Activated CD4-positive, alpha-beta T cell treated with anti-CD3 and anti-CD28 coated beads for 36 hours (primary cell): Measurements from ENCODE around the gene ARHGEF17. TPM values are rescaled to one million over a fixed set of nuclear protein-coding genes. Genes with fewer than 3 reads are reported as not detected.
A peak's percentile ranks its signal among the peaks of the same experiment; 100 is the strongest.

Source experiments
- ATAC-seq: fragments of 200-7000 bp; cut with Tn5 transposase; one replicate; pipeline ENCODE4 v1.10.0; 2021; ENCODE audit warnings: mild to moderate bottlenecking, moderate library complexity
- CTCF ChIA-PET: fragments of 350-600 bp; sonication (Branson Sonifier 250); formaldehyde crosslinking; loops from one replicate; lab custom pipeline; 2021; ENCODE audit warnings: antibody characterized with exemption; lab: Charles Lee
- POLR2A ChIA-PET: fragments of 350-600 bp; sonication (Branson Sonifier 250); formaldehyde crosslinking; loops from one replicate; lab custom pipeline; 2021; ENCODE audit warnings: antibody characterized with exemption, inconsistent platforms; lab: Charles Lee
- DNase-seq: peaks from one replicate; pipeline ENCODE4 v3.0.0-alpha.2; 2020
- H3K27ac Mint-ChIP-seq: one replicate; pipeline ENCODE4 v1.8.0; 2021; ENCODE audit warnings: mixed read lengths
- H3K27me3 Mint-ChIP-seq: one replicate; pipeline ENCODE4 v1.8.0; 2021; ENCODE audit warnings: mixed read lengths
- H3K36me3 Mint-ChIP-seq: one replicate; pipeline ENCODE4 v1.8.0; 2021; ENCODE audit warnings: low read depth, mixed read lengths
- H3K4me1 Mint-ChIP-seq: one replicate; pipeline ENCODE4 v1.8.0; 2021; ENCODE audit warnings: mixed read lengths
- H3K4me3 Mint-ChIP-seq: one replicate; pipeline ENCODE4 v1.8.0; 2021; ENCODE audit warnings: mild to moderate bottlenecking, moderate library complexity, mixed read lengths
- H3K9me3 Mint-ChIP-seq: one replicate; pipeline ENCODE4 v1.8.0; 2021; ENCODE audit warnings: low read depth, mixed read lengths
- intact Hi-C, 2 experiments: fragments of 100-400 bp; cut with DNase I in 1 of 2; cut with micrococcal nuclease in 1 of 2; formaldehyde crosslinking; loops; one replicate each; pipeline versions ENCODE4 v1.14.2 to v1.15.1; 2022 to 2024; cut with DNase I, micrococcal nuclease
- total RNA-seq, 2 experiments: library from RNA; stranded (reverse); gene quantifications; one replicate each; pipeline ENCODE4 v1.2.3, GENCODE V29; 2021

Gene ARHGEF17
- total RNA-seq, 2 experiments from 2014 or later = 0.05 TPM; not detected in 1

DNA sequence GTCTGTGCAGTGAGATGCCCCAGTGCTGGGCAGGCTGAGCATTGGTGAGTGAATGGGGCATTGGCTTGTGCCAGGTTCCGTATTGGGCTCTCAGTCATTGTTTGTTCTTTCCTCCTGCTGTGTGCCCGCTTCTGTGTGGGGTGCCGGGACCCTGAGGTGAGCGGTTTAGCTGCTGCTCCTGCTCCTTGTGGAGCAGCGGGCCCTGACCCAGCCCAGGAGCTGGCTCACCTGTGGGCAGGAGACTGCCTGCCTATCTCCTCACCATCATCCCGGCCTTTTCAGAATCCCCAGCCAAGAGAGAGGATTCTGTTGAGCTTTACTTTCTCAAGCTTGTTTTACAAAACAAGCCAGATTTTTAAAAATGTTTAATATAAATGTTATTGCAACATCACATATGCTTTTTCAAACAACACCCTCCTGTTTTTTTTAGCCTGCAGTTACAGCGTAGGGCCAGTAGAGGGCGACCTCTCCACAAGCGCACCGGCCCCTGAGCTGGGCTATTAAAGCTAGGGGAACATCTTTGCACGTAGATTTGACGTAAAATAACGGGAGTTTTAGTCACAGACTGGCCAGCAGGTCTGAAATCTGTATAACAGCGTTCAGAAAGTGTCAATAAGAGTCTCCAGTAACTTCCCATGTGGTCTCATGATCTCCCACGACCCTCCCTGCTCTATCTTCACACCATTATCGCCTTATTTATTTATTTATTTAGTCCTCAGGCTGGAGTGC, 43.0 kb downstream of the ARHGEF17 start:
- DNase-seq (peak; percentile 75), ATAC-seq (peak; percentile 85)
- ChIA-PET CTCF (interaction anchor here (0.5 to 6.5 kb wide), 53 partner anchors 9 to 1226 kb away, joined by 3 to 75 read pairs (median 5); partner anchors contain the start of genes ARHGEF17, FAM168A, PLEKHB1 and RELT), POLR2A (interaction anchor here (0.6 kb wide), 1 partner anchor 399 kb away, joined by 3 read pairs; no protein-coding TSS in a partner anchor)
- no peaks in the 10 kb centered on the region for H3K9me3 Mint-ChIP-seq
- no peak overlapping the region for H3K27ac Mint-ChIP-seq
- no peak overlapping the region for H3K4me3 Mint-ChIP-seq
- H3K4me1 Mint-ChIP-seq = peaks cover 2% of the 10 kb centered on the region
- no peaks in the 10 kb centered on the region for H3K36me3 Mint-ChIP-seq
- intact Hi-C loops = loop anchor here (1.0 kb wide), 3 partner anchors 25 to 310 kb away; partner anchors contain the start of gene RELT (in 1 of the 2)
- no peaks in the 10 kb centered on the region for H3K27me3 Mint-ChIP-seq

DNA sequence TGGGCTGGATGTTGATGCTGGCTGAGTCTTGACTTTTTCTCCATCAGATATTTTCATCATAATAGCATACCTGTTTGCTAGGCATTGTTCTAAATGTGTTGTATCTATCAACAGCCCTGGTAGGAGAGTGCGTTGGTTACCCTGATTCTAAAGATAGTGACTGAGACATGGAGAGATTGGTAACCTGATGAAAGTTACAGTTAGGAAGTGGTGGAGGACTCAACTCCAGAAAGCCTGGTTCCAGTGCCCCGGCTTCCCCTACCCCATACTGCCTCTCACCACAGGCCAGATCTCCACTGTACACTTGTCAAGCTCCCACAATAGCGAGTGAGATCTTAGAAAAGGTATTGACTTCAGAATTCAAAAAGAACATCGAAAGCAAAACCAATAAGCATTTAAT, 45.3 kb downstream of the ARHGEF17 start:
- ChIA-PET CTCF (interaction anchor here (0.6 to 6.5 kb wide), 3 partner anchors 40 to 308 kb away, joined by 4 to 75 read pairs (median 52); no protein-coding TSS in a partner anchor), POLR2A (no interaction called here)
- no peaks in the 10 kb centered on the region for H3K36me3 Mint-ChIP-seq
- no peaks in the 10 kb centered on the region for H3K9me3 Mint-ChIP-seq
- DNase-seq (no peak), ATAC-seq (peak; percentile 38)
- peaks cover 2% of the 10 kb centered on the region for H3K4me1 Mint-ChIP-seq
- intact Hi-C loops = no loop called here
- no peak overlapping the region for H3K4me3 Mint-ChIP-seq
- H3K27me3 Mint-ChIP-seq = no peaks in the 10 kb centered on the region
- no peak overlapping the region for H3K27ac Mint-ChIP-seq

DNA sequence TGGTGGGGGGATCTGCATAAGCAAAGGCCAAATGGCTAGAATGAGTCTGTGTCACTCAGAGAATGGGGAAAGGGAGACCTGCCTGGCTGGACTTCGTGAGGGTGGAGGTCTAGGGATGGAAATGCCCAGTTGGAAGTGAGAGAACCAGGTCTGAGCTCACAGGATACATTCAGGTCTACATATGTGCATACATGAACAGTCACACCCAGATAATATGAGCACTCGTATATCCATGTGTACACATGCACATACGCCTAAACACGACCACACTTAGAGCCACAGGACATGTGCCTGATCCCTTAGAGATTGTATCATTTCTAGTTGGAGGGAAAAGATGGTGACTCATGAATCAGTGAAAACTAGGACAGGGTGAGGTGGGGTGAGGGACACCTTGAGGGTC, 47.0 kb downstream of the ARHGEF17 start:
- ChIA-PET CTCF (interaction anchor here (1.0 to 1.3 kb wide), 2 partner anchors 20 to 39 kb away, joined by 3 to 4 read pairs; no protein-coding TSS in a partner anchor), POLR2A (no interaction called here)
- ATAC-seq = no peak
- H3K9me3 Mint-ChIP-seq = no peaks in the 10 kb centered on the region
- no peaks in the 10 kb centered on the region for H3K36me3 Mint-ChIP-seq
- peaks cover 2% of the 10 kb centered on the region for H3K4me1 Mint-ChIP-seq
- no peak for DNase-seq
- intact Hi-C loops = no loop called here
- no peaks in the 10 kb centered on the region for H3K27me3 Mint-ChIP-seq
- H3K27ac Mint-ChIP-seq = no peak overlapping the region
- no peak overlapping the region for H3K4me3 Mint-ChIP-seq

DNA sequence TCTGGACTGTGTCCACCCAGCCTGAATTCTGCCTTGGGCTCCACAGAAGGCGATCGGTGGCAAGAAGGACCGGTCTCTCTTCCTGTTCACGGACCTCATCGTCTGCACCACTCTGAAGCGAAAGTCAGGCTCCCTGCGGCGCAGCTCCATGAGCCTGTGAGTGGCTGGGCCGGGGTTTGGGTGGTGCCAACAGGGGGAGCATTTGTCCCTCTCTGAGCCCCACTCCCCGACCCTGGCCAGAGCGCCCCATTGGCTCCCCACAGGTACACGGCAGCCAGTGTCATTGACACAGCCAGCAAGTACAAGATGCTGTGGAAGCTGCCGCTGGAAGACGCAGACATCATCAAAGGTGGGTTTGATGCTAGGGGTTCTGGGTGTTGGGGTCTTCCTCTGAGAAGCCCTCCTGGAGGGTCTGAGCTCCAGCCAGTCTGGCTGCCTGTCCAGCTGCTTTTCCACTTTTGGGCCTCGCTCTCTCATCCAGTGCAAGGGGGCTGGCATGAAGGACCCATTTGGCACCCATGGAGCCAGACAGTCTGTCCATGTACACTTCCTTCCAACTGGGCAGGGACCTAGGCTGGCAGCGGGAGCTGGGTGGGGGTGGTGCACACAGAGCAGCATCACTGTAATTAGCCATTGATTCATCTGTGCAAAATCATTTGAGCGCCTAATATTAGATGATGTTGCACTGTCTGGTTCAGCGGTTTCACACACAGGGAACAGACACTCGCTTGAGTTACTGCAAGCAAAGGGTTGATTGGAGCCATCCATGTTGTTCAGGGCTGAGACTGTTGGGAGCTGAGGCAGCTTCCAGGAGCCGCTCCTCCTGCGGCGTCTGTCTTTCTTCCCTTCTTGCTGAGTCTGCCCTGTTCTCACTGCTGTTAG, 49.1 kb downstream of the ARHGEF17 start:
- intact Hi-C loops = no loop called here
- CTCF ChIA-PET = interaction anchor here (0.7 to 1.5 kb wide), 4 partner anchors 37 to 269 kb away, joined by 3 to 8 read pairs (median 4); no protein-coding TSS in a partner anchor
- no peak for ATAC-seq
- no peaks in the 10 kb centered on the region for H3K36me3 Mint-ChIP-seq
- no peak overlapping the region for H3K4me3 Mint-ChIP-seq
- no peaks in the 10 kb centered on the region for H3K4me1 Mint-ChIP-seq
- no peak for DNase-seq
- H3K27me3 Mint-ChIP-seq = no peaks in the 10 kb centered on the region
- POLR2A ChIA-PET = no interaction called here
- H3K27ac Mint-ChIP-seq = no peak overlapping the region
- no peaks in the 10 kb centered on the region for H3K9me3 Mint-ChIP-seq

DNA sequence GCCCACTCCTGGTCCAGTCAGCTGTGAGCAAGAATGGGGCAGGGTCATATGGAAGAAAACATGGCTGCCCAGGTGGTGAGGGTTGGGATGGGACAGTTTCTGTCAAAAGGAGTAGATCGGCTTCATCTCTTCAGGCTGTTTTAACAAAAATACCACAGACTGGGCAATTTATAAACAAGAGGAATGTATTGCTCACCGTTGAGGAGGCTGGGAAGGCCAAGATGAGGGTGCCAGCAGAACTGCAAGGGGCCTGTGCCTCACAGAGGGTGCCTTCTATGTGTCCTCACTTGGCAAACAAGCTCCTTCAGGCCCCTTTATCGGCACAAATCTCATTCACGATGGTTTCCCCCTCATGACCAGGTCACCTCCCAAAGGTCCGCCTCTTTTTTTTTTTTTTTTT, 50.0 kb downstream of the ARHGEF17 start:
- CTCF ChIA-PET = interaction anchor here (1.0 to 1.5 kb wide), 3 partner anchors 36 to 268 kb away, joined by 3 to 8 read pairs (median 4); no protein-coding TSS in a partner anchor
- POLR2A ChIA-PET = interaction anchor here (0.6 kb wide), 1 partner anchor 252 kb away, joined by 4 read pairs; no protein-coding TSS in a partner anchor

DNA sequence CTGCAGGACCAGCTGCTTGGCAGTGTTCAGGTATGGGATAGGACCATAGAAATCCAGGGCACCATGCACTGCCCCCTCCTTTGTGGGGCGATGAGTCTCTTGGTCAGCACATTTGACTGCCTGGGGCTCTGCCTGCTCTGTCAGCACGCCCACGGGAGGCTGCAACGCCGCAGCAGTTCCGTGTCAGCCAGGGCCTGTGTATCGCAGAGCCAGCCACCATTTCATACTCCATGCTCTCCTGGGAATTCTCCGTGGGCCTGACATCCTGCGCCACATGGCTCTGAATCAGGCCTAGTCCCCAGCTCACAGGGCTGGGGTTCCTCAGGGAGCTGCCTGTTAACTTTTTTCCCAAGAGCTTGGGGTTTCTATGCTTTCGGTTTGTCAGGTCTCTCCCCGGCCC, 51.3 kb downstream of the ARHGEF17 start:
- Mint-ChIP-seq H3K9me3 (no peaks in the 10 kb centered on the region), H3K36me3 (no peaks in the 10 kb centered on the region), H3K27ac (no peak overlapping the region), H3K4me1 (no peaks in the 10 kb centered on the region), H3K4me3 (no peak overlapping the region), H3K27me3 (no peaks in the 10 kb centered on the region)
- DNase-seq (no peak), ATAC-seq (no peak)
- ChIA-PET POLR2A (no interaction called here), CTCF (interaction anchor here (0.6 to 2.4 kb wide), 6 partner anchors 9 to 80 kb away, joined by 3 to 30 read pairs (median 4); no protein-coding TSS in a partner anchor)
- intact Hi-C loops = no loop called here

More for the DNA sequence above, 50.0 kb downstream of the ARHGEF17 start:
- Mint-ChIP-seq H3K4me3 (no peak overlapping the region), H3K36me3 (no peaks in the 10 kb centered on the region), H3K27me3 (no peaks in the 10 kb centered on the region), H3K27ac (no peak overlapping the region), H3K9me3 (no peaks in the 10 kb centered on the region), H3K4me1 (no peaks in the 10 kb centered on the region)
- no peak for ATAC-seq
- intact Hi-C loops = no loop called here
- DNase-seq = no peak

DNA sequence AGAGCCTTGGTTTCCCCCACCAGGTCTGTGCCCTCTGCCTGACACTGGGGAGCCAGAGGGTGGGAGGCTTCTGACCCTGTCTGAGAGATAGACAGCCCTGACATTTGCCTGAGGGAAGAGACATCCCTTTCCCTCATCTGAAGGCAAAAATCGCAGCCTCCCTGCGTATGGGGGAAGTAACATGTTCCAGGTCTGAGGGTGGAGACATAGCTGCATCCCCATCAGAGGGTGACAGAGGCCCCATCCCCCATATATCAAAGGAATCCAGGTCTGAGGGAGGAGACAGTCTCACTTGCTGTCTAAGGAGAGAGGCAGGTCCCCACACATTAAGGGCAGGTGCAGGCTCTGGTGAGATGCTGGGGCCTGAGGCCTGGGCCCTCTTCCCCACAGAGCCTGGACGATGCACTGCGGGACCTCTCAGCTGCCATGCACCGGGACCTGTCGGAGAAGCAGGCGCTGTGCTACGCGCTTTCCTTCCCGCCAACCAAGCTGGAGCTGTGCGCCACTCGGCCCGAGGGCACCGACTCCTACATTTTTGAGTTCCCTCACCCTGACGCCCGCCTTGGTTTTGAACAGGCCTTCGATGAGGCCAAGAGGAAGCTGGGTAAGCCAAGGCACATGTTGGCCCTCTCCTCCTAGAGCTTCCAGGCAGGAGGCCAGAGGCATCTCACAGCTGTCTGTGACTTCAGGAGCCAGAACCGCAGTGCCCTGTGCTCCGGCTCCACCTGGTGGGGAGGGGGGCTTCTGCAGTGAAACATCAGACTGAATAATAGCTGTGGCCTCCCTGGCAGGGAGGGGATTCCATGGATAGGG, 52.1 kb downstream of the ARHGEF17 start:
- H3K4me1 Mint-ChIP-seq = no peaks in the 10 kb centered on the region
- peak; percentile 52 for ATAC-seq
- H3K9me3 Mint-ChIP-seq = no peaks in the 10 kb centered on the region
- POLR2A ChIA-PET = no interaction called here
- H3K27me3 Mint-ChIP-seq = no peaks in the 10 kb centered on the region
- no peaks in the 10 kb centered on the region for H3K36me3 Mint-ChIP-seq
- H3K27ac Mint-ChIP-seq = no peak overlapping the region
- CTCF ChIA-PET = interaction anchor here (0.5 to 2.4 kb wide), 11 partner anchors 10 to 65 kb away, joined by 3 to 30 read pairs (median 3); no protein-coding TSS in a partner anchor
- no peak overlapping the region for H3K4me3 Mint-ChIP-seq
- intact Hi-C loops = no loop called here
- peak; percentile 64 for DNase-seq

DNA sequence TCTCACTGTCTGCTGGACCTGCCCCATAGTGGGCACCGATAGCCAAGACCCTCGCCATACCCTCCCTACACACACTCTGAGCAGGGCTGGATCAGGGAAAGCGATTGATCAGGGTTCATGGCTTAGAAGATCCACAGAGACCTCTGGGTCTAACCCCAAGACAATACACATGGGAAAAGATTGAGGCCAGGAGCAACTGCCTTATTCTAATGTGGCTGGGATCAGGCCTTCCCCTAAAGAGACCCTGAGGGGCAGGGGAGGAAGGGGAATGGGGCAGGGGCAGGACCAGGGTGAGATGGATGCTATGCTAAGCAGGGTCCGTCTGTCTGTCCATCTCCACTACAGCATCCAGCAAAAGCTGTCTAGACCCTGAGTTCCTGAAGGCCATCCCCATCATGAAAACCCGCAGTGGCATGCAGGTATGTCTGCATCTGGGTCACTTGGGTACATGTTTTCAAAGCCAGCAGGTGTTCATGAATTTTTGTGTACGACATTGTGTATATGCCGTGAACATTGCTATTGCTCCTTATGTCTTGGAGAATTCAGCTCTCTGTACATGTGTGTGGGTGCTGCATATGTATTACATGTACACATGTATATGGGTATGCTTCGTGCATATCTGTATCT, 52.8 kb downstream of the ARHGEF17 start:
- POLR2A ChIA-PET = no interaction called here
- DNase-seq = no peak
- CTCF ChIA-PET = interaction anchor here (0.5 to 2.4 kb wide), 10 partner anchors 11 to 64 kb away, joined by 3 to 30 read pairs (median 4); no protein-coding TSS in a partner anchor
- Mint-ChIP-seq H3K27ac (no peak overlapping the region), H3K9me3 (no peaks in the 10 kb centered on the region), H3K4me3 (no peak overlapping the region), H3K4me1 (peaks cover 2% of the 10 kb centered on the region), H3K27me3 (no peaks in the 10 kb centered on the region), H3K36me3 (no peaks in the 10 kb centered on the region)
- no peak for ATAC-seq
- intact Hi-C loops = no loop called here

DNA sequence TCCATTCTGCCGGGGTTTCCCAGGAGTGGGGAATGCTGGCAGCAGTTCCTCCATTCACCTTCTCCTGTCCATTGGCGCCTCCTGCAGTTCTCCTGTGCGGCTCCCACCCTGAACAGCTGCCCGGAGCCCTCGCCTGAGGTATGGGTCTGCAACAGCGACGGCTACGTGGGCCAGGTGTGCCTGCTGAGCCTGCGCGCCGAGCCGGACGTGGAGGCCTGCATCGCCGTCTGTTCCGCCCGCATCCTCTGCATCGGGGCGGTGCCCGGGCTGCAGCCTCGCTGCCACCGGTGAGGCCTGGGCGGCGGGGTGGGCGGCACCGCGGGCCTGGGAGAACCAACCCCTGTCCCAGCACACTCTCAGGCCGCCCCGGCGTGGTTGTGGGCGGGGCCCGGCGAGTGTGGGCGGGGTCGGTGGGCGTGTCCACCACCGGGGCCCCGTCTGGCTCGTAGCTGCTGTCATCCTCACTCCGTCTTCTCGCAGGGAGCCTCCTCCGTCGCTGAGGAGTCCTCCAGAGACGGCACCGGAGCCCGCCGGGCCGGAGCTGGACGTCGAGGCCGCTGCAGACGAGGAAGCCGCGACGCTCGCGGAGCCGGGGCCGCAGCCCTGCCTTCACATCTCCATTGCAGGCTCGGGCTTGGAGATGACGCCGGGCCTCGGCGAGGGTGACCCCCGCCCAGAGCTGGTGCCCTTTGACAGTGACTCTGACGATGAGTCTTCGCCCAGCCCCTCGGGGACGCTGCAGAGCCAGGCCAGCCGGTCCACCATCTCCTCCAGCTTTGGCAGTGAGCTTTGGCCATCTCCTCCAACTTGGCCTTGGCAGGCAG, 54.1 kb downstream of the ARHGEF17 start:
- CTCF ChIA-PET = interaction anchor here (1.1 to 2.2 kb wide), 2 partner anchors 11 to 56 kb away, joined by 3 to 8 read pairs; no protein-coding TSS in a partner anchor
- Mint-ChIP-seq H3K4me1 (peaks cover 16% of the 10 kb centered on the region), H3K4me3 (no peak overlapping the region), H3K36me3 (no peaks in the 10 kb centered on the region), H3K9me3 (peaks cover 2% of the 10 kb centered on the region), H3K27me3 (no peaks in the 10 kb centered on the region), H3K27ac (no peak overlapping the region)
- intact Hi-C loops = no loop called here
- POLR2A ChIA-PET = no interaction called here
- ATAC-seq (no peak), DNase-seq (no peak)
